Fibroblast of villous mesenchyme (primary cell): ENCODE measurements around the gene KCNIP4. TPM values are rescaled to one million over a fixed set of nuclear protein-coding genes. Genes with fewer than 3 reads are reported as not detected.

ENCODE experiments used
- DNase-seq: peaks from one replicate; pipeline ENCODE4 v3.0.0-alpha.2; 2010; ENCODE audit warnings: low read depth
- H3K4me3 ChIP-seq: 2 replicates; pipeline ENCODE4 v1.5.1; 2011; ENCODE audit warnings: low read depth, mild to moderate bottlenecking, low read length
- CTCF ChIP-seq: IDR thresholded peaks from 2 replicates; pipeline ENCODE4 v1.5.1; 2012; ENCODE audit warnings: low read depth, mild to moderate bottlenecking, low read length; ENCODE audit not compliant: insufficient read depth
- total RNA-seq: library from RNA; depleted of rRNA; stranded (reverse); fragments of >200 nt; gene quantifications from 2 replicates; pipeline ENCODE4 v1.2.3, GENCODE V29; 2012

Gene KCNIP4
- total RNA-seq, 1 donor = under 0.01 TPM

DNA sequence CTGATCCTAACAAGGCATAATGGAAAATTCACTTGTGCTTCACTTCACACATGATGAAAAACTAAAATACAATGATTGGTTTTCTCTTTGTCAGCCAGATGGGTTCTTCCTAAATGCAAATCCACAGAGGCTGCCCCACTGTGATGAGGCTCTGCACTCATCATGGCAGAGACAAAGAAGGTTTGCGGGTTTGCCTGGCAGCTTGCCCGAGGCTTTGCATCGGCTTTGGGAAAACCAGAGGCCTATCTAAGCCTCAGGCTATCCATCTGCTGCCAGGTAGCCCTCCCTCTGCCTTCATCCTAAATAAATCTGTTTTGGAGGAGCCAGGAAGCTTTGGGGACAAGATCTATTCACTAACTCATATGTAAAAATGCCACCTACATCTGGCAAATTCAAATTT lies 1004.1 kb downstream of the KCNIP4 start:
- no peak overlapping the region for H3K4me3 ChIP-seq
- no peak for TF ChIP-seq CTCF
- no peak for DNase-seq

DNA sequence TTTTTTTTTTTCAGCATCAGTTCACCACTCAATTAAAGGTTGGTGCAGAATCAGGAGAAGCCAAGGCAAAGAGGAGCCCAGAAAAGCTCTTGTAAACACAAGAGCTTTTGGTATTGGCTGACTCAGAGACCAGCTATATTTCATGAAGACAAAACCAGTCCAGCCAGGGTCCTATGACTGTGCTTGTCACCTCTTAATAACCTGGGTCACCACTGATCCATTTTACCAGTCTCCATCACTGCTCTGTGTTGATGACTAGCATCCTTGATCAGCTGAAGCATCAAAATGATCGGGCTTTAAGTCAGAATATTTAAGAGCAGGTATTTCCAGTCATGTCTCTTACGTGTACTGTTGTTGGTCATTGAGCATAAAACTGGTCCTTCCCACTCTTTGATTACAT lies 1010.4 kb downstream of the KCNIP4 start:
- DNase-seq = no peak
- no peak overlapping the region for H3K4me3 ChIP-seq
- no peak for TF ChIP-seq CTCF

DNA sequence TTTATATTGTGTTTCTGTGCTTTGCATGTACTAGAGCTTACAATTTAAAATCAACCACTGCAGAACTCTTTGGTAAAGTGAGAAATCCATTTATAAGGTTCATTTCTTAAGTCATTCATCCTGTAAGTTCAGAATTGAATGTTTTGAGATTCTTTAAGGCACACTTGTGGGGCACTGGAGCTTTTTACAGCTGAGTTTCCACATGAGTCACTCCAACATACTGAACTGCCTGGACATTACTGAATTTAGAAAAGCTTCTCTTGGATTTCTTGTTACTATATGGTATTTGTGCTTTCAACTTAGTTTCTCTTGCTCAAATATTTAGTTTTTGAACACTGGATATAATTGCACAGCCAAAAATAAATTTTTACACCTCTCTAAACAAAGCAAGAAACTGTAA lies 1022.0 kb downstream of the KCNIP4 start:
- no peak overlapping the region for H3K4me3 ChIP-seq
- no peak for DNase-seq
- no peak for TF ChIP-seq CTCF

- no peak for DNase-seq
- no peak for TF ChIP-seq CTCF
Measured at GRCh38 chr4:20925176-20925575, 1023.4 kb downstream of the KCNIP4 start.

DNA sequence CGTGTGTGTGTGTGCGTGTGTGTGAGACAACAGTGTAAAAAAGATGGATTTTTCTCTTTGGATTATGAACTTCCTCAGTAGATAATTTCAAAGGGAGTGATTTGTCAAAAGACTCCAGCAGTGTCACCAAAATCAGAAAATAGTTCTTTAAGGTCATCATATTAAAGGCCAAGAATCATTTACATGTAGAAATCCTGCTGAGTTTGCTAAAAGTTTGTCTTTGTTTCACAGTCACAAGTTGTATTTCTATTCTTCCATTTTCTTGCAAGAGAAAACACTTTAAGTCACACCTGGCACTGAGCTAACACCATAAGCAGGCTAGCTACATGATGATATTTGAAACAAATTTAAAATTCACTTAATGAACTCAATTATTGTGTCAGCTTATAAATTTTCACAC lies 1025.6 kb downstream of the KCNIP4 start:
- no peak for DNase-seq

More at GRCh38 chr4:20925176-20925575, 1023.4 kb downstream of the KCNIP4 start:
- no peak overlapping the region for H3K4me3 ChIP-seq

GRCh38 chr4:20916106-20916505 lies 1032.5 kb downstream of the KCNIP4 start:
- H3K4me3 ChIP-seq = no peak overlapping the region
- no peak for DNase-seq
- TF ChIP-seq CTCF = no peak

More for the DNA sequence above, 1025.6 kb downstream of the KCNIP4 start:
- H3K4me3 ChIP-seq = no peak overlapping the region
- no peak for TF ChIP-seq CTCF

GRCh38 chr4:20904966-20905365 lies 1043.6 kb downstream of the KCNIP4 start:
- TF ChIP-seq CTCF = no peak
- DNase-seq = no peak
- no peak overlapping the region for H3K4me3 ChIP-seq
